NCI-H774 (cell line): Measurements from ENCODE around the gene TMEM86B.
"Not testable (repeated sequence)": the region's sequence is repeated elsewhere in the genome, so short reads cannot be mapped to it uniquely, and the experiment has no call there.

ENCODE experiments used
- DNase-seq: peaks from one replicate; lab custom pipeline; 2025; lab: John Stamatoyannopoulos, UW

TMEM86B gene

GRCh38 chr19:55220525-55220924 is 8.0 kb downstream of the TMEM86B start:
- no peak for DNase-seq

- peak; percentile 94 for DNase-seq
These were observed 11.9 kb downstream of the TMEM86B start for GRCh38 chr19:55216461-55217198.

- no peak for DNase-seq
These were observed 15.0 kb downstream of the TMEM86B start for GRCh38 chr19:55213547-55213946.

- DNase-seq, result peak; percentile 28
These were observed 16.1 kb downstream of the TMEM86B start for GRCh38 chr19:55212447-55212846.

- peak; percentile 89 for DNase-seq
These were observed 18.7 kb downstream of the TMEM86B start for GRCh38 chr19:55209693-55210472.

- DNase-seq, result no peak
These were observed 19.5 kb downstream of the TMEM86B start, which contains the start of gene PTPRH for GRCh38 chr19:55208880-55209692. Gene PTPRH (minus strand): TSS chr19:55209501. CDS start chr19:55209433, 68 bp downstream.

- peak; percentile 67 for DNase-seq
These were observed 21.7 kb downstream of the TMEM86B start for GRCh38 chr19:55206664-55207500.

- DNase-seq, result not testable (repeated sequence)
These were observed 26.4 kb downstream of the TMEM86B start for GRCh38 chr19:55202199-55202598.

- no peak for DNase-seq
These were observed 28.9 kb downstream of the TMEM86B start for GRCh38 chr19:55199620-55200204.

GRCh38 chr19:55198651-55199050 is 29.9 kb downstream of the TMEM86B start:
- DNase-seq, result no peak

GRCh38 chr19:55197528-55197927 is 31.0 kb downstream of the TMEM86B start:
- no peak for DNase-seq

- no peak for DNase-seq
These were observed 31.8 kb downstream of the TMEM86B start for GRCh38 chr19:55196803-55197202.

- no peak for DNase-seq
These were observed 35.1 kb downstream of the TMEM86B start for GRCh38 chr19:55193481-55193880.

GRCh38 chr19:55189403-55189835 is 39.1 kb downstream of the TMEM86B start:
- no peak for DNase-seq

- DNase-seq, result no peak
These were observed 39.9 kb downstream of the TMEM86B start for GRCh38 chr19:55188625-55189024.

- DNase-seq, result no peak
These were observed 42.5 kb downstream of the TMEM86B start for GRCh38 chr19:55186080-55186479.

GRCh38 chr19:55181740-55182139 is 46.8 kb downstream of the TMEM86B start:
- DNase-seq, result no peak

GRCh38 chr19:55179606-55180484 is 48.7 kb downstream of the TMEM86B start, which contains the start of gene SYT5:
Gene SYT5 (minus strand): TSS chr19:55180289. CDS start chr19:55179041, 1,248 bp downstream.
- no peak for DNase-seq

GRCh38 chr19:55178781-55179599 is 49.6 kb downstream of the TMEM86B start:
- peak; percentile 89 for DNase-seq
